Glutamatergic neuron (in vitro differentiated cells): ENCODE data around the gene MCTP1. TPM values are rescaled to one million over a fixed set of nuclear protein-coding genes. Genes with fewer than 3 reads are reported as not detected.

Source experiments
- DNase-seq: peaks from one replicate; pipeline ENCODE4 v3.0.0; 2022
- H3K27ac Mint-ChIP-seq: one replicate; pipeline ENCODE4 v1.8.0; 2020; ENCODE audit warnings: mild to moderate bottlenecking, mixed read lengths, inconsistent platforms; ENCODE audit not compliant: unreplicated experiment
- H3K27me3 Mint-ChIP-seq: one replicate; pipeline ENCODE4 v1.8.0; 2020; ENCODE audit warnings: mild to moderate bottlenecking, moderate library complexity, mixed read lengths, inconsistent platforms; ENCODE audit not compliant: unreplicated experiment
- H3K36me3 Mint-ChIP-seq: one replicate; pipeline ENCODE4 v1.8.0; 2020; ENCODE audit warnings: mild to moderate bottlenecking, mixed read lengths, inconsistent platforms; ENCODE audit not compliant: unreplicated experiment
- H3K4me1 Mint-ChIP-seq: one replicate; pipeline ENCODE4 v1.8.0; 2020; ENCODE audit warnings: mild to moderate bottlenecking, low read depth, mixed read lengths, inconsistent platforms; ENCODE audit not compliant: unreplicated experiment
- H3K4me3 Mint-ChIP-seq: one replicate; pipeline ENCODE4 v1.8.0; 2020; ENCODE audit warnings: mild to moderate bottlenecking, mixed read lengths, inconsistent platforms; ENCODE audit not compliant: unreplicated experiment
- H3K9me3 Mint-ChIP-seq: one replicate; pipeline ENCODE4 v1.8.0; 2020; ENCODE audit warnings: mild to moderate bottlenecking, moderate library complexity, mixed read lengths, inconsistent platforms; ENCODE audit not compliant: unreplicated experiment
- CTCF ChIP-seq: fragments of 200-600 bp; sonication (generic); IDR thresholded peaks from one replicate; pipeline ENCODE4 v1.5.0; 2021; ENCODE audit not compliant: partially characterized antibody, unreplicated experiment
- total RNA-seq: library from RNA; stranded (reverse); fragmentation: NEBNext Ultra II Directional; extraction: Animal tissue kit (Norgen Biotek cat#: 25700); gene quantifications from one replicate; pipeline ENCODE4 v1.2.1, GENCODE V29; 2021; ENCODE audit not compliant: unreplicated experiment

The MCTP1 gene
- total RNA-seq, 1 donor from 2014 or later, result 1.7 TPM

DNA sequence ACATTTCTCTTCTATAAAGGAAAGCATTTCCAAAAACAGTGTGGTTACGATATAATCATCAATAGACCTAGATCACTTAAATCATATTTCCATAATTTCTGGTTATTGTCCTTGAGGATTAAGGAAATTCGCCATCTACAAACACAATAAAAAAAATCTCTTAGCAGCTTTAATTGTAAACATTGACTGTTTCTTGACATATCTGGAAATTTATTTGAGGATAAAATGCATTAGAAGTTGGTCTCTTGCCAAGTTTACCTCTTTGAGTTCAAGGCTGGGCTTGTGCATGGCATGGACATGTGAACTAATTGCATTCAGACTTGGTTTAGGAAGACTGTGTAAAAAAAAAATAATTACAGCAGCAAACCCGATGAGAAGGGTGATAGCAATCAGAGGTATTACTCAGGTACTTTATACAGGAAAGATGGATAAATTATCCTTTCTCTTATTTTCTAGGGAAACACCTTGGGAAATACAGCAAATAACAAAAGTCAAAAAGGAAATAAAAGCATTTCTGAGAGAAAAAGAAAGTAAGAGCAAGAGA is 428.6 kb downstream of the MCTP1 start:
- Mint-ChIP-seq H3K4me3 (no peak overlapping the region), H3K36me3 (no peaks in the 10 kb centered on the region), H3K4me1 (no peaks in the 10 kb centered on the region), H3K9me3 (no peaks in the 10 kb centered on the region), H3K27me3 (no peaks in the 10 kb centered on the region), H3K27ac (no peak overlapping the region)
- no peak for TF ChIP-seq CTCF
- DNase-seq, result no peak

- no peak for TF ChIP-seq CTCF
- DNase-seq, result no peak
- Mint-ChIP-seq H3K4me3 (no peak overlapping the region), H3K4me1 (no peaks in the 10 kb centered on the region), H3K9me3 (no peaks in the 10 kb centered on the region), H3K36me3 (no peaks in the 10 kb centered on the region), H3K27me3 (no peaks in the 10 kb centered on the region), H3K27ac (no peak overlapping the region)
Measured at GRCh38 chr5:94855543-94855942, 429.4 kb downstream of the MCTP1 start.

DNA sequence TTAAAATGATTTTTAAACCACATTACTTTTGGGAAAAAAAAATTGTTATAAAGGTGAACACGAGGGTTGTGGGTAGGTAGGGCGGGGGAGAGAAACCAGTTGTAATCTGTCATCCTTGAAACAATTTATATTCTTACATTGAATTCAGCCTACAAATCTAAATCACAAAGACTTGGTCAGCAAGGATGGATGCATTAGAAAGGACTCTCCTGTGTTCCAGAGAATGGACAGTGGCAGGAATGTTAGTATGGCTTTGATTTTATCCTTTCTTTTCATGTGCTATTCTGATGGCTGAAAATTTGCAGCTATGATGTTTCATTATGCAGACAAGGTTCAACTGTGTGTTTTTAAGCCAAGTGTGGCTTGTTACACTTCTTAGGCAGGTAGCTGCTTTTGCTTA is 431.8 kb downstream of the MCTP1 start:
- no peak for DNase-seq
- Mint-ChIP-seq H3K27ac (no peak overlapping the region), H3K36me3 (no peaks in the 10 kb centered on the region), H3K4me1 (no peaks in the 10 kb centered on the region), H3K27me3 (no peaks in the 10 kb centered on the region), H3K4me3 (no peak overlapping the region), H3K9me3 (no peaks in the 10 kb centered on the region)
- TF ChIP-seq CTCF, result no peak

DNA sequence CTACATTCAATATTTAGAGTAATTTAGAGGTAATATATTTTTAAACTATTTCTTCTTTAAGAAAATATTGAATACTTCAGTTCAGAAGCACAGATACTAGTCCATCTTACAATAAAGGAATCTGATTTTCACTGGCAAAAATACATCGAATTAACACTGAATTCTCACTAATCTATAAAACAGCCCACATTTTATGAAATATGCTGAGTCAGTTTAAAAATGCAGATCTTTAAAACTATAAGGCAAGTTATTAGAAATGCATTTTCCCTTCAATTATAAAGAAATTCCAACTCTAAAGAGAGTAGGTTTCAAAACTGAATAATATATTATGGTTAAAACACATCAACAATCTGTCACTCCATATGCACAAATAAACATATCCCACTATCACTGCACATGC is 433.9 kb downstream of the MCTP1 start:
- no peak for DNase-seq
- H3K36me3 Mint-ChIP-seq, result no peaks in the 10 kb centered on the region
- no peak for TF ChIP-seq CTCF
- H3K27ac Mint-ChIP-seq, result no peak overlapping the region
- no peak overlapping the region for H3K4me3 Mint-ChIP-seq
- H3K27me3 Mint-ChIP-seq, result no peaks in the 10 kb centered on the region
- no peaks in the 10 kb centered on the region for H3K9me3 Mint-ChIP-seq
- H3K4me1 Mint-ChIP-seq, result no peaks in the 10 kb centered on the region

DNA sequence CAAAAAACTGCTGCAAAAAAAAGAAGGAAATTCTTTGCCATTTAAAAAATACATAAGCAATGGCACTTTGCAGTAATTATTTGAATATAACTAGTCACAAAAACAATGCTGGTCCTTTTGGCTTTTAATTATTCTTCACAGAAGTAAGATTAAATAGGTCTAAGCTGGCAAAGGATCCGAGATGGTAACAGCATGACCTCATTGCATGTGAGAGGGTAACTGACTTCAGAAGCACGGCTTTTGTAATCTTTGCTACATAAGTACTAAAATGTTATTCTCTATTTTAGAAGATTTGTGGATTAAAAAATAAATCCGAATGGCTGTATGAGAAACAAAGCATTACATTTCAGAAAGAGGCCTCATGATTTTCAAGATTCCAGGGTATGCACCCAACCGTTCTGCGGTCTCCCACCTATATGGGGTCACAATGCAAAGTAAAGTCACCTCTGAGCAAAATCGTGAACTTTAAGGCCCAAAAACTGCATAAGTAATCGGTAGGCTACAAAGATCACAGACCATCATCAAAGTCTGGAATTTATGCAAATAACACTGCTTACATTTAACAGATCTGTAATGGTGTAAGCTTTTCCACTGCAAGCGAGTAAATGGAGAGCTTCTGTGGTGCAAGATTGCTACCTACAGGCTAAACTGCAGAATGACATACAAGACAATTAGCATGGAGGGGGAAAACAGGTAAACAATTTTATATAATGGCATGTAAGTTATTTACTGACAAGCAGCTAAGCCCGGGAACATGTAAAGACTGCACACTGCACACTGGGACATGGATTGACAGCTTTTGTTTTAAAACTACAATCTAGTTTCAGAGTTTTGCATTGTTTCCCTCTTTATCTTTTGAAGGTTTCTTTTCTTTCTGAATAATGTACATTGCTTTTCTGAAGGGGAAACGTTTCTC is 434.8 kb downstream of the MCTP1 start:
- H3K4me3 Mint-ChIP-seq, result no peak overlapping the region

More for the DNA sequence above, 434.8 kb downstream of the MCTP1 start:
- Mint-ChIP-seq H3K27ac (no peak overlapping the region), H3K9me3 (no peaks in the 10 kb centered on the region), H3K27me3 (no peaks in the 10 kb centered on the region), H3K4me1 (no peaks in the 10 kb centered on the region), H3K36me3 (no peaks in the 10 kb centered on the region)
- DNase-seq, result no peak
- TF ChIP-seq CTCF, result peak; percentile 62
